ENCODE measurements around the gene STATH. TPM values are rescaled to one million over a fixed set of nuclear protein-coding genes. Genes with fewer than 3 reads are reported as not detected.

Gene STATH
- total RNA-seq, 1 experiment from 2014 or later = not detected

DNA sequence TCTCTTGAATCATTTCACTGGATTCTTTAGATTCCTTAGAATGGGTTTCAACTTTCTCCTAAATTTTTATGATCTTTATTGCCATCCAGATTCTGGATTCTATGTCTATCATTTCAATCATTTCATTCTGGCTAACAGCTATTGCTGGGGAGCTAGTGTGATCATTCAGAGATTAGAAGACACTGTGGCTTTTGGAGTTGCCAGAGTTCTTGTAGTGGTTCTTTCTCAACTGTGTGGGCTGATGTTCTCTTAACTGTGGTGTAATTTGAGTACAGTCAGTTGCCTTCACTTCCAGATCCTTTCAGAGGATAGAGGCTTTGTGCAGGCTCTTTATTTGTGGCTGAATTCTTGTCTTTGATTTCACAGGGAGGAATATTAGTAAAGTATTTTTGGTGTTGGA lies 18.2 kb upstream of the STATH start:
- Histone ChIP-seq H3K27ac (ENCODE audit: low read depth, low read length, poor library complexity, severe bottlenecking) (no peak overlapping the region), H3K27me3 (replicated peaks; ENCODE audit: insufficient read depth, low read depth, low read length, poor library complexity) (no peaks in the 10 kb centered on the region), H3K4me1 (ENCODE audit: insufficient read depth, low read length, poor library complexity, severe bottlenecking) (no peaks in the 10 kb centered on the region), H3K4me3 (ENCODE audit: low read depth, low read length, poor library complexity, severe bottlenecking) (no peak overlapping the region), H3K9me3 (ENCODE audit: low read depth, low read length, poor library complexity, severe bottlenecking) (no peaks in the 10 kb centered on the region), H3K36me3 (ENCODE audit: insufficient read depth, low read length, poor library complexity, severe bottlenecking) (no peaks in the 10 kb centered on the region)
- no peak for DNase-seq (ENCODE audit: low spot score)
- intact Hi-C loops (cut with micrococcal nuclease; ENCODE audit: unreplicated experiment) = no loop called here
- ChIA-PET CTCF (no interaction called here), POLR2A (ENCODE audit: low non-redundant PET) (no interaction called here)
- no peak for TF ChIP-seq EZH2 (IDR thresholded peaks at IDR 0.05; ENCODE audit: borderline replicate concordance, low read depth, low read length, poor library complexity, severe bottlenecking)
- TF ChIP-seq, protein P1, sequence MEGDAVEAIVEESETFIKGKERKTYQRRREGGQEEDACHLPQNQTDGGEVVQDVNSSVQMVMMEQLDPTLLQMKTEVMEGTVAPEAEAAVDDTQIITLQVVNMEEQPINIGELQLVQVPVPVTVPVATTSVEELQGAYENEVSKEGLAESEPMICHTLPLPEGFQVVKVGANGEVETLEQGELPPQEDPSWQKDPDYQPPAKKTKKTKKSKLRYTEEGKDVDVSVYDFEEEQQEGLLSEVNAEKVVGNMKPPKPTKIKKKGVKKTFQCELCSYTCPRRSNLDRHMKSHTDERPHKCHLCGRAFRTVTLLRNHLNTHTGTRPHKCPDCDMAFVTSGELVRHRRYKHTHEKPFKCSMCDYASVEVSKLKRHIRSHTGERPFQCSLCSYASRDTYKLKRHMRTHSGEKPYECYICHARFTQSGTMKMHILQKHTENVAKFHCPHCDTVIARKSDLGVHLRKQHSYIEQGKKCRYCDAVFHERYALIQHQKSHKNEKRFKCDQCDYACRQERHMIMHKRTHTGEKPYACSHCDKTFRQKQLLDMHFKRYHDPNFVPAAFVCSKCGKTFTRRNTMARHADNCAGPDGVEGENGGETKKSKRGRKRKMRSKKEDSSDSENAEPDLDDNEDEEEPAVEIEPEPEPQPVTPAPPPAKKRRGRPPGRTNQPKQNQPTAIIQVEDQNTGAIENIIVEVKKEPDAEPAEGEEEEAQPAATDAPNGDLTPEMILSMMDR (conservative IDR thresholded peaks at IDR 0.05; ENCODE audit: low read depth, low read length) = no peak
- no TSS peak for BruUV-seq (replicated peaks)

DNA sequence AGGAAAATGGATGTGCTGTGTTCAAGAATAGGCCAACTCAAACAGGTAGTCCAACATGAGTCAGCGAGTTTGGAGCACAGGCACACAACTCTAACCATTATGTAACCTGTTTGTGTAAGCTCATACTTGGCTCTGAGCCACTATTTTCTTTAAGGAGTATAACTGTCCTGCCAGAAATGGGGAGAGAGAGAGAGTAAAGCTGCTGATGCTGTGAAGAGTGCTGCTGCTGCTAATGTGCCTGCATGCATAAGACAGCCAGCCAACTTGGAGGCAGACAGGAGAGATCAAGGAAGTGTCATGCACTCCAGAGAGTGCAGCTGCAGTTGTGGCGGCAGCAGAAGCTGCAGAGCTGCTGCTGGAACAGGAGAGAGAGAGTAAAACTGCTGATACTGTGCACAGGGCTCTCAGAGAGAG lies 11.7 kb upstream of the STATH start:
- TF ChIP-seq, protein P1 (conservative IDR thresholded peaks at IDR 0.05; ENCODE audit: low read depth, low read length) = no peak
- no peak for TF ChIP-seq EZH2 (IDR thresholded peaks at IDR 0.05; ENCODE audit: borderline replicate concordance, low read depth, low read length, poor library complexity, severe bottlenecking)
- Histone ChIP-seq H3K27me3 (replicated peaks; ENCODE audit: insufficient read depth, low read depth, low read length, poor library complexity) (no peaks in the 10 kb centered on the region), H3K4me1 (ENCODE audit: insufficient read depth, low read length, poor library complexity, severe bottlenecking) (no peaks in the 10 kb centered on the region), H3K9me3 (ENCODE audit: low read depth, low read length, poor library complexity, severe bottlenecking) (no peaks in the 10 kb centered on the region), H3K4me3 (ENCODE audit: low read depth, low read length, poor library complexity, severe bottlenecking) (no peak overlapping the region), H3K27ac (ENCODE audit: low read depth, low read length, poor library complexity, severe bottlenecking) (no peak overlapping the region), H3K36me3 (ENCODE audit: insufficient read depth, low read length, poor library complexity, severe bottlenecking) (no peaks in the 10 kb centered on the region)
- POLR2A ChIA-PET (ENCODE audit: low non-redundant PET) = no interaction called here
- intact Hi-C loops (cut with micrococcal nuclease; ENCODE audit: unreplicated experiment) = no loop called here
- CTCF ChIA-PET = no interaction called here
- peak; percentile 0 for DNase-seq (ENCODE audit: low spot score)
- BruUV-seq (replicated peaks) = no TSS peak

DNA sequence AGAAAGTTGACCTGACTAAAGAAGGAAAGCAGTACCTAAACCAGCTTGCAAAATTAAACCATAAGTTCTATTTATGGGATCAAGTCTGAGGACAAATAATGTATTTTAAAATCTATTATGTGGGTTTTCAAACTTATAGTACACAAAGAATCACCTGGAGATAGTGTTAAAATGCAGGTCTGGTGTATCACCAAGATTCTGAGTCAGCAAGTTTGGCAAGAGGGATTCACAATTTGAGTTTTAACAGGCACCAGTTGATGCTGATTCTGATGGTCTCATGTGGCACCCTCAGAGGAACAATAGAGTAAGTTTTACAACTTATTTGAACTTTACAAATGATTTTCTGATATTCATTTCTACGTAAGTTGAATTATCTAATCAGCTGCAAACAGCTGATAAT lies 9.1 kb upstream of the STATH start:
- ChIA-PET POLR2A (ENCODE audit: low non-redundant PET) (no interaction called here), CTCF (no interaction called here)
- no peak for DNase-seq (ENCODE audit: low spot score)
- Histone ChIP-seq H3K4me3 (ENCODE audit: low read depth, low read length, poor library complexity, severe bottlenecking) (no peak overlapping the region), H3K27me3 (replicated peaks; ENCODE audit: insufficient read depth, low read depth, low read length, poor library complexity) (no peaks in the 10 kb centered on the region), H3K27ac (ENCODE audit: low read depth, low read length, poor library complexity, severe bottlenecking) (no peak overlapping the region), H3K4me1 (ENCODE audit: insufficient read depth, low read length, poor library complexity, severe bottlenecking) (no peaks in the 10 kb centered on the region), H3K9me3 (ENCODE audit: low read depth, low read length, poor library complexity, severe bottlenecking) (no peaks in the 10 kb centered on the region), H3K36me3 (ENCODE audit: insufficient read depth, low read length, poor library complexity, severe bottlenecking) (no peaks in the 10 kb centered on the region)
- TF ChIP-seq EZH2 (IDR thresholded peaks at IDR 0.05; ENCODE audit: borderline replicate concordance, low read depth, low read length, poor library complexity, severe bottlenecking) = no peak
- TF ChIP-seq, protein P1 (conservative IDR thresholded peaks at IDR 0.05; ENCODE audit: low read depth, low read length) = no peak
- no TSS peak for BruUV-seq (replicated peaks)
- intact Hi-C loops (cut with micrococcal nuclease; ENCODE audit: unreplicated experiment) = no loop called here

Data from A673 (cell line).